A549 treated with Hydrocortisone at 1 μM for 4 hours (cell line): ENCODE results near the gene RBM12. TPM values are rescaled to one million over a fixed set of nuclear protein-coding genes. Genes with fewer than 3 reads are reported as not detected.

Experiments used
- total RNA-seq: library from RNA; stranded (reverse); fragments of 200-300 nt; extraction: Qiagen RNA extraction; gene quantifications from 5 replicates; pipeline ENCODE4 v1.2.3, GENCODE V29; 2022

The RBM12 gene, protein sequence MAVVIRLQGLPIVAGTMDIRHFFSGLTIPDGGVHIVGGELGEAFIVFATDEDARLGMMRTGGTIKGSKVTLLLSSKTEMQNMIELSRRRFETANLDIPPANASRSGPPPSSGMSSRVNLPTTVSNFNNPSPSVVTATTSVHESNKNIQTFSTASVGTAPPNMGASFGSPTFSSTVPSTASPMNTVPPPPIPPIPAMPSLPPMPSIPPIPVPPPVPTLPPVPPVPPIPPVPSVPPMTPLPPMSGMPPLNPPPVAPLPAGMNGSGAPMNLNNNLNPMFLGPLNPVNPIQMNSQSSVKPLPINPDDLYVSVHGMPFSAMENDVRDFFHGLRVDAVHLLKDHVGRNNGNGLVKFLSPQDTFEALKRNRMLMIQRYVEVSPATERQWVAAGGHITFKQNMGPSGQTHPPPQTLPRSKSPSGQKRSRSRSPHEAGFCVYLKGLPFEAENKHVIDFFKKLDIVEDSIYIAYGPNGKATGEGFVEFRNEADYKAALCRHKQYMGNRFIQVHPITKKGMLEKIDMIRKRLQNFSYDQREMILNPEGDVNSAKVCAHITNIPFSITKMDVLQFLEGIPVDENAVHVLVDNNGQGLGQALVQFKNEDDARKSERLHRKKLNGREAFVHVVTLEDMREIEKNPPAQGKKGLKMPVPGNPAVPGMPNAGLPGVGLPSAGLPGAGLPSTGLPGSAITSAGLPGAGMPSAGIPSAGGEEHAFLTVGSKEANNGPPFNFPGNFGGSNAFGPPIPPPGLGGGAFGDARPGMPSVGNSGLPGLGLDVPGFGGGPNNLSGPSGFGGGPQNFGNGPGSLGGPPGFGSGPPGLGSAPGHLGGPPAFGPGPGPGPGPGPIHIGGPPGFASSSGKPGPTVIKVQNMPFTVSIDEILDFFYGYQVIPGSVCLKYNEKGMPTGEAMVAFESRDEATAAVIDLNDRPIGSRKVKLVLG
- total RNA-seq, result 69.9 to 98.1 TPM (median 84.4 TPM) in 5 replicates

DNA sequence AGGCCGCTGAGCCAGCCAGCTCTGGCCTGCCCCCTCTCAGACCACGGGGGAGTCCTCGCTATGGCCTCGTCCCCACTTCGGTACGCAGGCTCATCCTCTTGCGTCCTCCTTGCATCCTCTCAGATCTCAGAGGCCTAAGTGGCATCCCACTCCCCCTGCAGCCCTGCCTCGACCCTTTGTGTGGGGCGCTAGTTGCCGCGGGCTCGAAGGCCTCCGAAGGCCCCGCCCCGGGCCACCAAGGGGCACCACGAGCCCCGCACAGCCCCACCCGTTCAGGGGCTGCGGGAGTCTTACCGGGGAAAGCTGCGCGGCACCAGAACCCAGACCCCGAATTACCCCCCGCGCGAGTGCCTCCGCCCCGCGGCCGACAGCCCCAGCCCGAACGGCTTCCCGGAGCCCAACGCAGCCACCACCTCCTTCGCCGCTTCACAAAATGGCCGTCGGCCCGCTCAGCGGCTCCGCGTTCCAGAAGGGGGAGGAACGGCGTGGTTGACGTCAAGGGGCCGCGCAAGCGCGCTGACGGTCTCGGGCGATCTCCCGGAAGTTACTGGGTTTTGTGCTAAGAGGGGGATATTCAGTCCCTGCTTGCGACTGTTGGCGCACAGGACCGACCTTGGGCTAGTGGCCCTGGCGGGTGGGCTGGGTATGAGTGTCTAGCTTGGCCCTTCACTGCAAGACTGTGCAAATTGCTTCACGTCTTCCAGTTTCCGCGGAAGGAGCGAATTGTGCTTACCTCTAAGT lies at the start of gene RBM12, which contains the start of gene CPNE1:
Gene RBM12 (minus strand): TSS at position 435 of the 741 bp plus-strand sequence. CDS start 9,578 bp downstream, outside the sequence.
Gene CPNE1 (minus strand): TSS at position 435 of the 741 bp plus-strand sequence. CDS start 31,977 bp downstream, outside the sequence.

DNA sequence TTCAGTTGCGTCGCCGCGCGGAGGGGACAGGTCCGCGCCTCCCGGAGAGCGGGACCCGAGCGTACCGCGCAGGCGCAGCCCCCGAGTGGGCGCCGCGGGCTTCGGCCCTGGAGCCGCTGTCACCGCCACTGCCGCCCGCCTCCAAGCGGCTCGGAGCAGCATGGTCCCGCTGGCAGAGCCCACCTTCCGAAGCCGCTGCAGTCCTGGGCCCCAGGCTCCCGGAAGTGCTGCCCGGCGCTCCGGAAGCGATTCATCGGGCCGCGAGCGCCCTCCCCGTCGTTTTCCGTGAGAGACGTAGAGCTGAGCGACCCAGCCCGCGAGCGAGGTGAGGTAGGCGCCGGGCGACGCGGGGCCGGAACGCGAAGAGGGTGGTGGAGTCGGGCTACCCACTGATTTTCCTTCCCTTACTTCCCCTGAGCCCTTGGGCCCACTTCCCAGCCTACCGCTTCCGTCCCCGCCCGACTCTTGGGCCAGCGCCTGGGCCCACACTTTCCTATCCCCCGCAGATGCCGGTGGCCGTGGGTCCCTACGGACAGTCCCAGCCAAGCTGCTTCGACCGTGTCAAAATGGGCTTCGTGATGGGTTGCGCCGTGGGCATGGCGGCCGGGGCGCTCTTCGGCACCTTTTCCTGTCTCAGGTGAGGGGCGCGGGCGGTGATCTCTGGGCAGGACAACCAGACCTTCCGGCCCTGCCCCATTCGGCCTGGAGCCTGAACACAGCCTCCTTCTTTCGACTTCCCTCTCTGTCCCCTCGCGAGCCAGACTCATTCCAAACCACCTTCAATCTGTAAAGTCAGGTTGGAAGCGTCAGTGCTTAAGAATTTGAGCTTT lies 34.6 kb upstream of the RBM12 start, which contains the start of the genes NFS1 and ROMO1:
Gene NFS1 (minus strand): TSS at position 226 of the 830 bp plus-strand sequence. CDS start 64 bp downstream, at position 162.
Gene ROMO1 (plus strand): TSS at position 279 of the 830 bp plus-strand sequence. CDS start 228 bp downstream, at position 507.

DNA sequence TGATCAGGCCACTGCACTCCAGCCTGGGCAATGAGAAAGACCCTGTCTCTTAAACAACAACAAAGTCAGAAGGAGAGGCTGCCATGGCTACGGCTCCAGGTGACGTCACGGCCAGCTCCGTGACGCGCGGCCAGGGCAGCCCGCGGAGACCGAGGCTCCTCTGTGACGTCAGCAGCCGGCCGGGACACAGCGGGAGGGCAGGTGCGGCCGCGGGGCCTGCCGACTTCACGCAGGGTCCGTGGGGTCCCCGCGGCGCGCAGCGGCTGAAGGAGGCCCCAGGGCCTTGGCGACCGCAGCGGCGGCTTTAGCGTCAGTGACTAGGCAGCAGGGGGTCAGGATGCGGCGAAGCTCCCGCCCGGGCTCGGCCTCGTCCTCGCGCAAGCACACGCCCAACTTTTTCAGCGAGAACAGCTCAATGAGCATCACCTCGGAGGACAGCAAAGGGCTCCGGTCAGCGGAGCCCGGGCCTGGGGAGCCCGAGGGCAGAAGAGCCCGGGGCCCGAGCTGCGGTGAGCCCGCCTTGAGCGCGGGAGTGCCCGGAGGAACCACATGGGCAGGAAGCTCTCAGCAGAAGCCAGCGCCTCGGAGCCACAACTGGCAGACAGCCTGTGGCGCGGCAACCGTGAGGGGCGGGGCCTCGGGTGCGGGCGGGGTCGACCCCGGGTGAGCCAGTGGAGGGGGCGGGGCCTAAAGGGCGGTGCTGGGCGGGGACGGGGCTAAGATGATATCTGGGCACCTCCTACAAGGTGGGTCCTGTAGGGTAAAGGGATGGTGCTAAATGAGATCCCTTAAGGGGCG lies 48.8 kb downstream of the RBM12 start, which contains the start of gene SPAG4:
Gene SPAG4 (plus strand): TSS at position 163 of the 798 bp plus-strand sequence. CDS start 175 bp downstream, at position 338.

Other genes with a start within 250 kb of the RBM12 start
- gene GDF5, start 226.7 kb downstream of the RBM12 start, total RNA-seq, result not detected in 5 replicates
- gene CEP250, start 209.3 kb downstream of the RBM12 start, total RNA-seq, result 23.0 to 30.0 TPM (median 26.8 TPM) in 5 replicates
- gene C20orf173, start 135.2 kb downstream of the RBM12 start, total RNA-seq, result not detected in 5 replicates
- 216 to 243 TPM (median 236 TPM) in 5 replicates for gene ERGIC3, start 122.8 kb downstream of the RBM12 start, total RNA-seq
- gene SPAG4, start 49.1 kb downstream of the RBM12 start, total RNA-seq, result 4.8 to 5.8 TPM (median 5.3 TPM) in 5 replicates
- 200 to 228 TPM (median 213 TPM) in 5 replicates for gene CPNE1, start within 50 bp of the RBM12 start, total RNA-seq
- gene NFS1, start 34.5 kb upstream of the RBM12 start, total RNA-seq, result 36.9 to 43.5 TPM (median 38.8 TPM) in 5 replicates
- 292 to 433 TPM (median 370 TPM) in 5 replicates for gene ROMO1, start 34.5 kb upstream of the RBM12 start, total RNA-seq
- 179 to 231 TPM (median 200 TPM) in 5 replicates for gene RBM39, start 77.4 kb upstream of the RBM12 start, total RNA-seq
- gene PHF20, start 107.1 kb upstream of the RBM12 start, total RNA-seq, result 30.5 to 42.4 TPM (median 36.1 TPM) in 5 replicates